HG03064 (cell line): ENCODE results near the gene PLXNA3.

Experiments used
- ATAC-seq: cut with Tn5 transposase; IDR thresholded peaks from one replicate; pipeline ENCODE4 v1.9.1; 2021; ENCODE audit warnings: low read depth; ENCODE audit not compliant: unreplicated experiment

PLXNA3 gene

GRCh38 chrX:154457491-154458115 lies 478 bp upstream of the PLXNA3 start:
- peak; percentile 49 for ATAC-seq

GRCh38 chrX:154458954-154459778 lies 1.1 kb downstream of the PLXNA3 start:
- ATAC-seq = no peak

GRCh38 chrX:154459832-154460231 lies 1.8 kb downstream of the PLXNA3 start:
- no peak for ATAC-seq

GRCh38 chrX:154460326-154460725 lies 2.2 kb downstream of the PLXNA3 start:
- ATAC-seq = no peak

GRCh38 chrX:154462396-154462795 lies 4.3 kb downstream of the PLXNA3 start:
- ATAC-seq = no peak

GRCh38 chrX:154463611-154464220 lies 5.6 kb downstream of the PLXNA3 start:
- no peak for ATAC-seq

- no peak for ATAC-seq
Measured at GRCh38 chrX:154464806-154465365, 6.8 kb downstream of the PLXNA3 start.

- no peak for ATAC-seq
Measured at GRCh38 chrX:154465601-154466000, 7.5 kb downstream of the PLXNA3 start.

GRCh38 chrX:154466036-154466435 lies 8.0 kb downstream of the PLXNA3 start:
- ATAC-seq = no peak

- ATAC-seq = no peak
Measured at GRCh38 chrX:154466907-154467306, 8.8 kb downstream of the PLXNA3 start.

- ATAC-seq = no peak
Measured at GRCh38 chrX:154467556-154467955, 9.5 kb downstream of the PLXNA3 start.

GRCh38 chrX:154468217-154468616 lies 10.1 kb downstream of the PLXNA3 start:
- ATAC-seq = no peak

GRCh38 chrX:154469114-154469513 lies 11.0 kb downstream of the PLXNA3 start:
- ATAC-seq = no peak

- no peak for ATAC-seq
Measured at GRCh38 chrX:154469880-154470279, 11.8 kb downstream of the PLXNA3 start.

GRCh38 chrX:154470434-154470833 lies 12.4 kb downstream of the PLXNA3 start:
- ATAC-seq = no peak

- no peak for ATAC-seq
Measured at GRCh38 chrX:154470914-154471568, 13.0 kb downstream of the PLXNA3 start.

GRCh38 chrX:154471839-154472684 lies 14.0 kb downstream of the PLXNA3 start:
- no peak for ATAC-seq

- ATAC-seq = no peak
Measured at GRCh38 chrX:154472685-154473632, 14.9 kb downstream of the PLXNA3 start.

- no peak for ATAC-seq
Measured at GRCh38 chrX:154473683-154474082, 15.6 kb downstream of the PLXNA3 start.
